K562 (cell line): ENCODE results near the gene NUP210. TPM values are rescaled to one million over a fixed set of nuclear protein-coding genes. Genes with fewer than 3 reads are reported as not detected.

Experiments
- CEBPG ChIP-seq, 3 experiments: fragments of 200-800 bp in 1 of 3; sonication (Bioruptor generic) in 1 of 3; sonication (generic) in 1 of 3; formaldehyde crosslinking in 1 of 3; IDR thresholded peaks in 2 of 3; conservative IDR thresholded peaks in 1 of 3; 2 replicates each; pipeline versions ENCODE4 v1.6.1 to v1.8.0; 2016 to 2022; ENCODE audit warnings: missing compliant biosample characterization in 2 of 3, missing genetic modification characterization in 2 of 3, mild to moderate bottlenecking in 1 of 3, missing genetic modification reagents in 1 of 3
- GTF2A2 ChIP-seq: IDR thresholded peaks from 2 replicates; pipeline ENCODE4 v1.6.1; 2016; ENCODE audit warnings: mild to moderate bottlenecking, missing genetic modification characterization, missing compliant biosample characterization
- IRF2 ChIP-seq: sonication (generic); formaldehyde crosslinking; IDR thresholded peaks from 2 replicates; pipeline ENCODE4 v1.8.1; 2022; ENCODE audit warnings: mild to moderate bottlenecking, missing genetic modification reagents
- MCM5 ChIP-seq: fragments of 450-650 bp; IDR thresholded peaks from 2 replicates; pipeline ENCODE4 v1.6.1; 2016; ENCODE audit warnings: low read depth
- MECOM ChIP-seq: fragments of 250-450 bp; sonication (Bioruptor Pico); IDR thresholded peaks from 2 replicates; pipeline ENCODE4 v1.8.0; 2022; ENCODE audit warnings: inconsistent platforms
- MIER1 ChIP-seq: fragments of 450-650 bp; IDR thresholded peaks from 2 replicates; pipeline ENCODE4 v1.6.1; 2016; ENCODE audit warnings: antibody characterized with exemption, mild to moderate bottlenecking, low read depth
- MTA1 ChIP-seq: fragments of 450-650 bp; IDR thresholded peaks from 2 replicates; pipeline ENCODE4 v1.6.1; 2017; ENCODE audit warnings: borderline replicate concordance
- MYC ChIP-seq, 2 experiments: fragments of 250-450 bp in 1 of 2; sonication (Bioruptor Pico) in 1 of 2; IDR thresholded peaks; 2 replicates each; pipeline versions ENCODE4 v1.5.1 to v1.6.1; 2012 to 2021; ENCODE audit warnings: low read depth in 2 of 2, borderline replicate concordance in 1 of 2, improper control_type of control experiment in 1 of 2, low read length in 1 of 2, mild to moderate bottlenecking in 1 of 2, moderate library complexity in 1 of 2
- POLR3A ChIP-seq: IDR thresholded peaks from 2 replicates; pipeline ENCODE4 v1.6.1; 2011; ENCODE audit warnings: borderline replicate concordance, mild to moderate bottlenecking, moderate library complexity; ENCODE audit not compliant: insufficient read length, insufficient read depth; ENCODE audit errors: extremely low read depth
- RBFOX2 ChIP-seq: fragments of 200-400 bp; formaldehyde crosslinking; IDR thresholded peaks from 2 replicates; pipeline ENCODE4 v1.6.1; 2017; ENCODE audit warnings: low read depth, mild to moderate bottlenecking, low read length, moderate library complexity
- SAP30 ChIP-seq: fragments of 200-600 bp; sonication (generic); IDR thresholded peaks from 2 replicates; pipeline ENCODE4 v1.6.1; 2012; ENCODE audit warnings: borderline replicate concordance, low read depth, mild to moderate bottlenecking, moderate library complexity, low read length, control low read depth, inconsistent platforms; ENCODE audit not compliant: insufficient read depth, poor library complexity, severe bottlenecking
- SMARCE1 ChIP-seq: fragments of 450-650 bp; IDR thresholded peaks from 2 replicates; pipeline ENCODE4 v1.7.1; 2016; ENCODE audit warnings: mild to moderate bottlenecking
- SP2 ChIP-seq: IDR thresholded peaks from 2 replicates; pipeline ENCODE4 v1.6.1; 2011; ENCODE audit warnings: mild to moderate bottlenecking, low read depth, low read length, moderate library complexity; ENCODE audit not compliant: poor library complexity, severe bottlenecking; ENCODE audit errors: extremely low read depth
- ZNF316 ChIP-seq: fragments of 450-650 bp; IDR thresholded peaks from 2 replicates; pipeline ENCODE4 v1.6.1; 2016
- ZNF584 ChIP-seq: fragments of 200-800 bp; sonication (Bioruptor generic); IDR thresholded peaks from 2 replicates; pipeline ENCODE4 v1.6.1; 2016; ENCODE audit warnings: low read depth, mild to moderate bottlenecking, missing genetic modification characterization, missing compliant biosample characterization
- polyA plus RNA-seq, 8 experiments: library from polyadenylated mRNA; depleted of rRNA in 4 of 8; stranded (reverse) in 5 of 8; unstranded in 3 of 8; fragments of >200 nt; fragmentation: Nextera tagmentation in 2 of 8; fragmentation: Illumina TruSeq in 1 of 8; extraction: Ambion mirVana in 2 of 8; extraction: Trizol in 1 of 8; gene quantifications; 2 replicates each; pipeline versions ENCODE4 v1.2.1 to v1.2.3, GENCODE V29; 2011 to 2014; ENCODE audit warnings: inconsistent platforms in 1 of 8, missing spikeins in 1 of 8
- total RNA-seq, 7 experiments: library from RNA; depleted of rRNA in 6 of 7; stranded (reverse); fragments of >200 nt in 6 of 7; fragmentation: Illumina TruSeq in 2 of 7; extraction: Trizol in 2 of 7; gene quantifications; 2 replicates each; pipeline versions ENCODE4 v1.2.1 to v1.2.3, GENCODE V29; 2011 to 2021; ENCODE audit warnings: low replicate concordance in 1 of 7
- TF ChIP-seq, protein P1 (sequence below): sonication (generic); formaldehyde crosslinking; IDR thresholded peaks from 2 replicates; pipeline ENCODE4 v1.8.0; 2022; ENCODE audit warnings: mild to moderate bottlenecking, missing genetic modification reagents
- TF ChIP-seq, protein P2 (sequence below): fragments of 200-400 bp; formaldehyde crosslinking; IDR thresholded peaks from 2 replicates; pipeline ENCODE4 v1.6.1; 2017; ENCODE audit warnings: mild to moderate bottlenecking, low read depth, low read length, moderate library complexity

NUP210 gene
- total and polyA plus RNA-seq, 9 of the 15 experiments (the other 6 are each of a cell fraction or from before 2014, with no cell fraction given) = 1.2 to 138 (median 44.0) TPM

DNA sequence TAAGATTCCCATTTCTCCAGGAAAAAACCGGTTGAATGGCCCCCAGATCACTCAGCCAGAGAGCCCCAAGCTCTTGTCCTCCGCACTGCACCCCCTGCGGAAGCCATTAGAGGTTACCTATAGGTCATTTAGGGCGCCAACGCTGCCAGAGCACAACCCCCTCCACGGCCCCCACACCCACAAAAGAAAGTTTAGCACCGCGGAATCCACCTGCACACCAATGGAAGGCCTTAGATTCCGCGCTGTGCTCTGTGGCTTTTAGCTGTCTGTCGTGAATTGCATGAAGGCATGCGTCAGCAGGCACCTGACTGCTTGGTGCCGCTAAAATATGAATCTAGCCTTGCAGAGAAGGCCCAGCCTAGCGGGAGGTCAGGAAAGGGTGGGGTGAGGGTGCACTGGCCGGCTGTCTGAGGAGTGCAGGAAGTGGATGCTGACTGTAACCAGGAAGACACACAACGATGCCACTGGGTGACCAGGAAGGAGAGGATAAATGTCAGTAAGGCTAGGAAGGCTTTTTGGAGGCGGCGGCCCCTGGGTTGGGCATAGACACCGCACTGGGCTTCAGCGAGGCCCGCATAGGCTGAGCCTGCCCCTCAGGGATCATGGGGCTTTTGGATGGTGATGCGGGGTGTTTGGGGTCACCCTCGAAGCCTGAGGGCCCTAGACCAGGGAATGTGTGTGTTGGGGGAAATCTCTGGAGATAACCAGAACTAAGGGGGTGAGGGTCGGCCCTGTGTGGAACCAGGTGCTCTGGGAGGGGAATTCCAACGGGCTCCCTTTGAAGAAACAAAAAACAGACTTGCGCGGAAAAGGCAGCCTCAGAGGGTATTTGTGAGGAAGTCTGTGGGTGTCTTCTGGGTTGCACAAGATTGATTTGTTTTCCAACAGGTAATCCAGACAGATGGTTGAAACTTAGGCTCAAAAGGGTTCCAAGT, 976 bp upstream of the NUP210 start (continued):
- peak; percentile 70 for TF ChIP-seq ZNF584 (CRISPR knock-in tag)
- TF ChIP-seq IRF2 (CRISPR knock-in tag) = no peak
- TF ChIP-seq, protein P1, sequence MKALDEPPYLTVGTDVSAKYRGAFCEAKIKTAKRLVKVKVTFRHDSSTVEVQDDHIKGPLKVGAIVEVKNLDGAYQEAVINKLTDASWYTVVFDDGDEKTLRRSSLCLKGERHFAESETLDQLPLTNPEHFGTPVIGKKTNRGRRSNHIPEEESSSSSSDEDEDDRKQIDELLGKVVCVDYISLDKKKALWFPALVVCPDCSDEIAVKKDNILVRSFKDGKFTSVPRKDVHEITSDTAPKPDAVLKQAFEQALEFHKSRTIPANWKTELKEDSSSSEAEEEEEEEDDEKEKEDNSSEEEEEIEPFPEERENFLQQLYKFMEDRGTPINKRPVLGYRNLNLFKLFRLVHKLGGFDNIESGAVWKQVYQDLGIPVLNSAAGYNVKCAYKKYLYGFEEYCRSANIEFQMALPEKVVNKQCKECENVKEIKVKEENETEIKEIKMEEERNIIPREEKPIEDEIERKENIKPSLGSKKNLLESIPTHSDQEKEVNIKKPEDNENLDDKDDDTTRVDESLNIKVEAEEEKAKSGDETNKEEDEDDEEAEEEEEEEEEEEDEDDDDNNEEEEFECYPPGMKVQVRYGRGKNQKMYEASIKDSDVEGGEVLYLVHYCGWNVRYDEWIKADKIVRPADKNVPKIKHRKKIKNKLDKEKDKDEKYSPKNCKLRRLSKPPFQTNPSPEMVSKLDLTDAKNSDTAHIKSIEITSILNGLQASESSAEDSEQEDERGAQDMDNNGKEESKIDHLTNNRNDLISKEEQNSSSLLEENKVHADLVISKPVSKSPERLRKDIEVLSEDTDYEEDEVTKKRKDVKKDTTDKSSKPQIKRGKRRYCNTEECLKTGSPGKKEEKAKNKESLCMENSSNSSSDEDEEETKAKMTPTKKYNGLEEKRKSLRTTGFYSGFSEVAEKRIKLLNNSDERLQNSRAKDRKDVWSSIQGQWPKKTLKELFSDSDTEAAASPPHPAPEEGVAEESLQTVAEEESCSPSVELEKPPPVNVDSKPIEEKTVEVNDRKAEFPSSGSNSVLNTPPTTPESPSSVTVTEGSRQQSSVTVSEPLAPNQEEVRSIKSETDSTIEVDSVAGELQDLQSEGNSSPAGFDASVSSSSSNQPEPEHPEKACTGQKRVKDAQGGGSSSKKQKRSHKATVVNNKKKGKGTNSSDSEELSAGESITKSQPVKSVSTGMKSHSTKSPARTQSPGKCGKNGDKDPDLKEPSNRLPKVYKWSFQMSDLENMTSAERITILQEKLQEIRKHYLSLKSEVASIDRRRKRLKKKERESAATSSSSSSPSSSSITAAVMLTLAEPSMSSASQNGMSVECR = no peak
- TF ChIP-seq, protein P2, sequence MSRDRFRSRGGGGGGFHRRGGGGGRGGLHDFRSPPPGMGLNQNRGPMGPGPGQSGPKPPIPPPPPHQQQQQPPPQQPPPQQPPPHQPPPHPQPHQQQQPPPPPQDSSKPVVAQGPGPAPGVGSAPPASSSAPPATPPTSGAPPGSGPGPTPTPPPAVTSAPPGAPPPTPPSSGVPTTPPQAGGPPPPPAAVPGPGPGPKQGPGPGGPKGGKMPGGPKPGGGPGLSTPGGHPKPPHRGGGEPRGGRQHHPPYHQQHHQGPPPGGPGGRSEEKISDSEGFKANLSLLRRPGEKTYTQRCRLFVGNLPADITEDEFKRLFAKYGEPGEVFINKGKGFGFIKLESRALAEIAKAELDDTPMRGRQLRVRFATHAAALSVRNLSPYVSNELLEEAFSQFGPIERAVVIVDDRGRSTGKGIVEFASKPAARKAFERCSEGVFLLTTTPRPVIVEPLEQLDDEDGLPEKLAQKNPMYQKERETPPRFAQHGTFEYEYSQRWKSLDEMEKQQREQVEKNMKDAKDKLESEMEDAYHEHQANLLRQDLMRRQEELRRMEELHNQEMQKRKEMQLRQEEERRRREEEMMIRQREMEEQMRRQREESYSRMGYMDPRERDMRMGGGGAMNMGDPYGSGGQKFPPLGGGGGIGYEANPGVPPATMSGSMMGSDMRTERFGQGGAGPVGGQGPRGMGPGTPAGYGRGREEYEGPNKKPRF = no peak
- TF ChIP-seq POLR3A = no peak
- TF ChIP-seq MECOM (CRISPR knock-in tag) = no peak
- peak; percentile 69 for TF ChIP-seq RBFOX2
- TF ChIP-seq CEBPG (CRISPR knock-in tag; IDR thresholded peaks at IDR 0.05) = 0 out of 2 replicates have a peak, but pooled peaks have one; percentile 24
- TF ChIP-seq CEBPG (tag; conservative IDR thresholded peaks at IDR 0.05 in 1 of 2, IDR thresholded peaks at IDR 0.05 in 1 of 2) = no peak
- peak; percentile 48; the same call in 1 of the 2 replicates for TF ChIP-seq ZNF316
- TF ChIP-seq MIER1 = peak; percentile 57; the same call in 1 of the 2 replicates
- TF ChIP-seq MYC (IDR thresholded peaks at IDR 0.05; ENCODE audit: low read depth, low read length) = peak; percentile 70
- peak; percentile 72 for TF ChIP-seq MYC (CRISPR knock-in tag; IDR thresholded peaks at IDR 0.05; ENCODE audit: borderline replicate concordance, low read depth)
- no peak for TF ChIP-seq MCM5
- peak; percentile 15; the same call in 1 of the 2 replicates for TF ChIP-seq MTA1
- no peak for TF ChIP-seq SAP30
- TF ChIP-seq SP2 = no peak
- TF ChIP-seq SMARCE1 = peak; percentile 67; the same call in 1 of the 2 replicates
- TF ChIP-seq GTF2A2 (tag) = no peak
